Prostate gland (tissue), 2 donors: ENCODE measurements around the gene OSBPL3.

Experiments
- CTCF ChIP-seq, 4 experiments: fragments of 200-600 bp in 2 of 4; fragments of 450-650 bp in 2 of 4; sonication (generic) in 2 of 4; IDR thresholded peaks; 1 replicate in 3 of 4; 2 replicates in 1 of 4; pipeline ENCODE4 v1.5.1; 2016 to 2019; ENCODE audit warnings: antibody characterized with exemption in 4 of 4, mild to moderate bottlenecking in 2 of 4, moderate library complexity in 2 of 4
- POLR2A ChIP-seq: fragments of 450-650 bp; IDR thresholded peaks from one replicate; pipeline ENCODE4 v1.6.1; 2016; ENCODE audit warnings: antibody characterized with exemption, mild to moderate bottlenecking
- POLR2AphosphoS5 ChIP-seq: sonication (generic); formaldehyde crosslinking; IDR thresholded peaks from one replicate; pipeline ENCODE4 v1.6.1; 2017; ENCODE audit warnings: antibody characterized with exemption

- TF ChIP-seq CTCF (IDR thresholded peaks at IDR 0.05) (no peak), POLR2A (no peak), POLR2AphosphoS5 (no peak)
These were observed 149.4 kb downstream of the OSBPL3 start for GRCh38 chr7:24830440-24831050.
